Endothelial cell of umbilical vein (primary cell): ENCODE measurements around the gene GRM7. TPM values are rescaled to one million over a fixed set of nuclear protein-coding genes. Genes with fewer than 3 reads are reported as not detected.

Experiments
- BruUV-seq: library from RNA; stranded (reverse); fragments of 400-500 nt; replicated peaks from 2 replicates; lab custom pipeline; 2021; lab: Mats Ljungman, UMichigan
- CTCF ChIA-PET: fragments of 300-600, 350-600 bp; sonication (Branson Sonifier 250); formaldehyde crosslinking; loops from one replicate; lab custom pipeline; 2021; ENCODE audit warnings: antibody characterized with exemption, inconsistent platforms; lab: Charles Lee
- POLR2A ChIA-PET: fragments of 300-600, 350-600 bp; sonication (Branson Sonifier 250); formaldehyde crosslinking; loops from one replicate; lab custom pipeline; 2021; ENCODE audit warnings: antibody characterized with exemption, inconsistent platforms; lab: Charles Lee
- DNase-seq: peaks from one replicate; pipeline ENCODE4 v3.0.0-alpha.2; 2011; ENCODE audit warnings: low read depth, low spot score
- FAIRE-seq: peaks from 2 replicates; lab custom pipeline; 2011; peaks lifted over from hg19 to GRCh38; lab: Jason Lieb, UNC
- H2AFZ ChIP-seq: 2 replicates; pipeline ENCODE4 v1.6.0; 2012; ENCODE audit warnings: low read depth, low read length, control low read depth, inconsistent platforms
- H3K27ac ChIP-seq: 2 replicates; pipeline ENCODE4 v1.5.1; 2011; ENCODE audit warnings: low read depth, mild to moderate bottlenecking, control low read depth, low read length, moderate library complexity; ENCODE audit not compliant: insufficient read depth
- H3K27me3 ChIP-seq, 2 experiments: 2 replicates each; pipeline versions ENCODE4 v1.6.0 to v1.6.1; 2011; ENCODE audit warnings: low read length in 2 of 2, mixed read lengths in 1 of 2; ENCODE audit not compliant: control insufficient read depth in 2 of 2, insufficient read depth in 2 of 2
- H3K36me3 ChIP-seq, 2 experiments: 2 replicates in 1 of 2; 3 replicates in 1 of 2; pipeline ENCODE4 v1.5.1; 2011; ENCODE audit warnings: low read length in 2 of 2, mild to moderate bottlenecking in 1 of 2, moderate library complexity in 1 of 2; ENCODE audit not compliant: control insufficient read depth in 2 of 2, insufficient read depth in 2 of 2; ENCODE audit errors: extremely low read depth in 1 of 2
- H3K4me1 ChIP-seq: 3 replicates; pipeline ENCODE4 v1.5.1; 2011; ENCODE audit warnings: mild to moderate bottlenecking, low read length; ENCODE audit not compliant: control insufficient read depth, insufficient read depth; ENCODE audit errors: extremely low read depth
- H3K4me2 ChIP-seq: 2 replicates; pipeline ENCODE4 v1.6.1; 2011; ENCODE audit warnings: low read length, control low read depth, mixed read lengths; ENCODE audit not compliant: insufficient read depth
- H3K4me3 ChIP-seq, 3 experiments: fragments of 200-600 bp in 1 of 3; sonication (generic), shearing (Covaris generic) in 1 of 3; replicated peaks in 1 of 3; 2 replicates each; pipeline ENCODE4 v1.5.1; 2011 to 2016; ENCODE audit warnings: control low read depth in 3 of 3, low read length in 3 of 3, mild to moderate bottlenecking in 2 of 3, inconsistent platforms in 1 of 3, low read depth in 1 of 3, moderate library complexity in 1 of 3; ENCODE audit not compliant: insufficient read depth in 1 of 3
- H3K79me2 ChIP-seq: 2 replicates; pipeline ENCODE4 v1.6.0; 2012; ENCODE audit warnings: low read length, inconsistent platforms; ENCODE audit not compliant: control insufficient read depth, insufficient read depth
- H3K9ac ChIP-seq: replicated peaks from 2 replicates; pipeline ENCODE3; 2011; ENCODE audit warnings: low read length, control low read depth; ENCODE audit not compliant: insufficient read depth; ENCODE audit errors: extremely low read depth
- H3K9me1 ChIP-seq: replicated peaks from 3 replicates; pipeline ENCODE4 v1.6.0; 2011; ENCODE audit warnings: mild to moderate bottlenecking, low read length; ENCODE audit not compliant: control insufficient read depth, insufficient read depth; ENCODE audit errors: extremely low read depth
- H3K9me3 ChIP-seq: replicated peaks from 2 replicates; pipeline ENCODE4 v1.5.1; 2012; ENCODE audit warnings: low read length, inconsistent platforms; ENCODE audit not compliant: control insufficient read depth, insufficient read depth
- H4K20me1 ChIP-seq: replicated peaks from 2 replicates; pipeline ENCODE3; 2011; ENCODE audit warnings: mild to moderate bottlenecking, low read length; ENCODE audit not compliant: control insufficient read depth, insufficient read depth; ENCODE audit errors: extremely low read depth
- EZH2 ChIP-seq: IDR thresholded peaks from 2 replicates; pipeline ENCODE4 v1.6.1; 2012; ENCODE audit warnings: borderline replicate concordance, low read depth, mild to moderate bottlenecking, moderate library complexity, low read length, inconsistent platforms; ENCODE audit not compliant: severe bottlenecking
- FOS ChIP-seq: IDR thresholded peaks from 2 replicates; pipeline ENCODE4 v1.6.1; 2011; ENCODE audit warnings: mild to moderate bottlenecking, low read length, moderate library complexity, borderline replicate concordance; ENCODE audit not compliant: insufficient read depth
- GATA2 ChIP-seq: IDR thresholded peaks from 2 replicates; pipeline ENCODE4 v1.7.0; 2011; ENCODE audit warnings: low read depth, mild to moderate bottlenecking, moderate library complexity, mixed read lengths, low read length; ENCODE audit not compliant: insufficient read length, insufficient read depth
- JUN ChIP-seq: IDR thresholded peaks from 2 replicates; pipeline ENCODE4 v1.6.1; 2011; ENCODE audit warnings: borderline replicate concordance, low read depth; ENCODE audit not compliant: insufficient read length, insufficient read depth
- MYC ChIP-seq: IDR thresholded peaks from one replicate; pipeline ENCODE4 v1.6.1; 2011; ENCODE audit warnings: mild to moderate bottlenecking, low read depth, low read length
- POLR2A ChIP-seq: IDR thresholded peaks from 2 replicates; pipeline ENCODE4 v1.6.1; 2012; ENCODE audit warnings: low read depth, mild to moderate bottlenecking, control low read depth, low read length
- POLR2AphosphoS5 ChIP-seq: IDR thresholded peaks from 2 replicates; pipeline ENCODE4 v1.6.1; 2012; ENCODE audit warnings: low read depth, mild to moderate bottlenecking, control low read depth, low read length, moderate library complexity; ENCODE audit not compliant: insufficient read depth
- dilution Hi-C: fragments of 300-500 bp; cut with MboI; formaldehyde crosslinking; loops from one replicate; pipeline ENCODE4 v1.15.0; 2019; ENCODE audit warnings: low sequenced_read_pairs; ENCODE audit not compliant: extremely low pct_ligation_motif_present
- intact Hi-C: fragments of 100-400 bp; cut with micrococcal nuclease; formaldehyde crosslinking; loops from one replicate; pipeline ENCODE4 v1.10.0; 2022
- polyA plus RNA-seq, 4 experiments: library from polyadenylated mRNA; depleted of rRNA in 3 of 4; stranded (reverse) in 3 of 4; unstranded in 1 of 4; fragments of >200 nt; gene quantifications; 2 replicates each; pipeline versions ENCODE4 v1.2.1 to v1.2.3, GENCODE V29; 2011 to 2012; ENCODE audit warnings: missing spikeins in 1 of 4
- total RNA-seq: library from RNA; stranded (reverse); gene quantifications from 2 replicates; pipeline ENCODE4 v1.2.3, GENCODE V29; 2021
- TF ChIP-seq, protein P1 (sequence below), 2 donors: IDR thresholded peaks; 1 replicate in 1 of 2; 2 replicates in 1 of 2; pipeline ENCODE4 v1.5.1; 2011; ENCODE audit warnings: low read length in 2 of 2, mild to moderate bottlenecking in 2 of 2, moderate library complexity in 2 of 2, control low read depth in 1 of 2, inconsistent platforms in 1 of 2, low read depth in 1 of 2; ENCODE audit not compliant: insufficient read depth in 1 of 2; ENCODE audit errors: extremely low read depth in 1 of 2
- TF ChIP-seq, protein P2 (sequence below): IDR thresholded peaks from 2 replicates; pipeline ENCODE4 v1.6.1; 2011; ENCODE audit not compliant: insufficient read depth, insufficient read length

The GRM7 gene
- total and polyA plus RNA-seq, 2 donors (not counting 3 experiments of a cell fraction or from before 2014, with no cell fraction given): 0.12 TPM; not detected in 1

DNA sequence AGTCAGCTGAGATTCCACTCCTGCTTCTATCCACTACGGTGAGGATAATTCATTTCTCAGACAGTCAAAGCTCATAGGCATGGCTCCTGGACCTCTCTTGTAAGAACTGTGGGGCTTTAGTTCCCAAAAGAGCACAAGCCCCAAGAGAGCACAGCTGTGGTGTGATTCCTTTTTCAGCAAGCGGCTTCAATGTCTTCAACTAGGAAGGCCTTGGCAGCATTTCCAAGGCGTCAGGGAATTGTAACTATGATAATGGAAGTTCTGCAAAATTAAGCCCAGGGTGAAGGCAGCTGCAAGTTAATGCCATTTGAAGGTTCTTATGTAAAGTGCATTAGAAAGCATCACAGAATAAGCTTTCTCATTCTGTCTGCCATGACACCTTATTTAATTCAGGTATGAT, 657.1 kb downstream of the GRM7 start:
- no peaks in the 10 kb centered on the region for H3K9me1 ChIP-seq
- H3K27me3 ChIP-seq: no peaks in the 10 kb centered on the region
- no peaks in the 10 kb centered on the region for H3K79me2 ChIP-seq
- FAIRE-seq (no peak), DNase-seq (no peak)
- TF ChIP-seq GATA2: no peak
- no peak for TF ChIP-seq EZH2
- TF ChIP-seq FOS: no peak
- no peak for TF ChIP-seq JUN
- TF ChIP-seq, protein P1, sequence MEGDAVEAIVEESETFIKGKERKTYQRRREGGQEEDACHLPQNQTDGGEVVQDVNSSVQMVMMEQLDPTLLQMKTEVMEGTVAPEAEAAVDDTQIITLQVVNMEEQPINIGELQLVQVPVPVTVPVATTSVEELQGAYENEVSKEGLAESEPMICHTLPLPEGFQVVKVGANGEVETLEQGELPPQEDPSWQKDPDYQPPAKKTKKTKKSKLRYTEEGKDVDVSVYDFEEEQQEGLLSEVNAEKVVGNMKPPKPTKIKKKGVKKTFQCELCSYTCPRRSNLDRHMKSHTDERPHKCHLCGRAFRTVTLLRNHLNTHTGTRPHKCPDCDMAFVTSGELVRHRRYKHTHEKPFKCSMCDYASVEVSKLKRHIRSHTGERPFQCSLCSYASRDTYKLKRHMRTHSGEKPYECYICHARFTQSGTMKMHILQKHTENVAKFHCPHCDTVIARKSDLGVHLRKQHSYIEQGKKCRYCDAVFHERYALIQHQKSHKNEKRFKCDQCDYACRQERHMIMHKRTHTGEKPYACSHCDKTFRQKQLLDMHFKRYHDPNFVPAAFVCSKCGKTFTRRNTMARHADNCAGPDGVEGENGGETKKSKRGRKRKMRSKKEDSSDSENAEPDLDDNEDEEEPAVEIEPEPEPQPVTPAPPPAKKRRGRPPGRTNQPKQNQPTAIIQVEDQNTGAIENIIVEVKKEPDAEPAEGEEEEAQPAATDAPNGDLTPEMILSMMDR (IDR thresholded peaks at IDR 0.05; ENCODE audit: extremely low read depth in 1 of 2, insufficient read depth in 1 of 2, low read depth in 1 of 2, low read length in 2 of 2): no peak
- TF ChIP-seq POLR2A: no peak
- TF ChIP-seq MYC: no peak
- TF ChIP-seq POLR2AphosphoS5: no peak
- TF ChIP-seq, protein P2, sequence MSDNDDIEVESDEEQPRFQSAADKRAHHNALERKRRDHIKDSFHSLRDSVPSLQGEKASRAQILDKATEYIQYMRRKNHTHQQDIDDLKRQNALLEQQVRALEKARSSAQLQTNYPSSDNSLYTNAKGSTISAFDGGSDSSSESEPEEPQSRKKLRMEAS: no peak
- ChIA-PET POLR2A (interaction anchor here (0.8 kb wide), 1 partner anchor 205 kb away, joined by 4 read pairs; no protein-coding TSS in a partner anchor), CTCF (interaction anchor here (1.1 to 1.9 kb wide), 2 partner anchors 13 to 722 kb away, joined by 3 to 10 read pairs; no protein-coding TSS in a partner anchor)
- no peaks in the 10 kb centered on the region for H4K20me1 ChIP-seq
- H3K4me3 ChIP-seq: no peak overlapping the region
- BruUV-seq: no TSS peak
- H2AFZ ChIP-seq: no peak overlapping the region
- no peak overlapping the region for H3K9ac ChIP-seq
- H3K4me1 ChIP-seq: no peaks in the 10 kb centered on the region
- no peak overlapping the region for H3K4me2 ChIP-seq
- intact Hi-C loops (no loop called here), dilution Hi-C loops (no loop called here)
- H3K36me3 ChIP-seq: no peaks in the 10 kb centered on the region
- no peaks in the 10 kb centered on the region for H3K9me3 ChIP-seq
- H3K27ac ChIP-seq: no peak overlapping the region
